Spleen (tissue), 7 donors: ENCODE data around the gene SV2A.
"Not testable (repeated sequence)": the region's sequence is repeated elsewhere in the genome, so short reads cannot be mapped to it uniquely, and the experiment has no call there.

Source experiments
- CTCF ChIP-seq, 11 experiments: fragments of 200-600 bp in 7 of 11; fragments of 450-650 bp in 4 of 11; sonication (generic) in 4 of 11; IDR thresholded peaks in 8 of 11; conservative IDR thresholded peaks in 3 of 11; 1 replicate in 7 of 11; 2 replicates in 4 of 11; pipeline versions ENCODE4 v1.4.0 to v1.8.0; 2016 to 2021; ENCODE audit warnings: antibody characterized with exemption in 11 of 11, inconsistent platforms in 4 of 11, mild to moderate bottlenecking in 1 of 11
- POLR2AphosphoS5 ChIP-seq, 3 donors: sonication (generic); formaldehyde crosslinking; IDR thresholded peaks; one replicate each; pipeline ENCODE4 v1.5.1; 2017; ENCODE audit warnings: antibody characterized with exemption in 3 of 3
- donor health status: DM: no; HTN: no; CAD: no; lungs with moderate emphysema.
- donor health status: DM: no; HTN: no; CAD: no.
- donor health status: DM: no; HTN: no; CAD: no.

- TF ChIP-seq POLR2AphosphoS5 (IDR thresholded peaks at IDR 0.05); CTCF (IDR thresholded peaks at IDR 0.05 in 8 of 11, conservative IDR thresholded peaks at IDR 0.05 in 3 of 11): not testable (repeated sequence)
These were observed 50.8 kb downstream of the SV2A start for GRCh38 chr1:149866887-149867286.
